SK-N-MC (cell line): ENCODE measurements around the gene FAM200C.

ENCODE experiments used
- EZH2 ChIP-seq: fragments of 200-600 bp; sonication (generic); IDR thresholded peaks from one replicate; pipeline ENCODE4 v1.6.1; 2017; ENCODE audit warnings: antibody characterized with exemption
- POLR2AphosphoS5 ChIP-seq: IDR thresholded peaks from 2 replicates; pipeline ENCODE4 v1.6.1; 2012; ENCODE audit warnings: mild to moderate bottlenecking, low read depth, low read length, borderline replicate concordance

DNA sequence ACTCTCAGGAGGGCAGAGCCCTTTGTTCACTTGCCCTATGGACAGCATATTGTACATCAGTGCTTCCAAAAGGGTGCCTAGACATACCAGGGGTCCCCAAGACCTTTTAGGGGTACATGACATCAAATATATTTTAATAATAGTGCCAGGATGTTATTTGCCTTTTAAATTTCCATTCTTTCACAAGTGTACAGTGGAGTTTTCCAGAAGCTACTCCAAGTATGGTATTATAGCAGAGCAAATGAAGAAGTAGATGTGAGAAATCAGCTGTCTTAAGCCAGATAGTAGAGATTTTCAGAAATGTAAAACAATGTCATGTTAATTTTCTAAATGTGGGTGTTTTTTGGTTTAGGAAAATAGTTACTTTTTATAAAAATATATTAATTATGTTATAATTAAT, 37.4 kb upstream of the FAM200C start:
- no peak for TF ChIP-seq EZH2
- TF ChIP-seq POLR2AphosphoS5 = no peak
